Activated CD8-positive, alpha-beta T cell treated with anti-CD3 and anti-CD28 coated beads for 36 hours (primary cell): ENCODE measurements around the gene LOXL3. TPM values are rescaled to one million over a fixed set of nuclear protein-coding genes. Genes with fewer than 3 reads are reported as not detected.

ENCODE experiments used
- ATAC-seq: fragments of 200-7000 bp; cut with Tn5 transposase; one replicate; pipeline ENCODE4 v1.10.0; 2021; ENCODE audit warnings: mild to moderate bottlenecking, moderate library complexity
- CTCF ChIA-PET: fragments of 350-600 bp; sonication (Branson Sonifier 250); formaldehyde crosslinking; loops from one replicate; lab custom pipeline; 2021; ENCODE audit warnings: antibody characterized with exemption; lab: Charles Lee
- POLR2A ChIA-PET: fragments of 350-600 bp; sonication (Branson Sonifier 250); formaldehyde crosslinking; loops from one replicate; lab custom pipeline; 2021; ENCODE audit warnings: antibody characterized with exemption; lab: Charles Lee
- DNase-seq: peaks from one replicate; pipeline ENCODE4 v3.0.0-alpha.2; 2020
- H3K27ac Mint-ChIP-seq: one replicate; pipeline ENCODE4 v1.8.0; 2021; ENCODE audit warnings: mild to moderate bottlenecking, mixed read lengths
- H3K27me3 Mint-ChIP-seq: one replicate; pipeline ENCODE4 v1.8.0; 2021; ENCODE audit warnings: mixed read lengths
- H3K36me3 Mint-ChIP-seq: one replicate; pipeline ENCODE4 v1.8.0; 2021; ENCODE audit warnings: low read depth, mixed read lengths
- H3K4me1 Mint-ChIP-seq: one replicate; pipeline ENCODE4 v1.8.0; 2021; ENCODE audit warnings: low read depth, mixed read lengths
- H3K4me3 Mint-ChIP-seq: one replicate; pipeline ENCODE4 v1.8.0; 2021; ENCODE audit warnings: mild to moderate bottlenecking, moderate library complexity, mixed read lengths
- H3K9me3 Mint-ChIP-seq: one replicate; pipeline ENCODE4 v1.8.0; 2021; ENCODE audit warnings: mixed read lengths
- CTCF ChIP-seq: fragments of 200-600 bp; IDR thresholded peaks from one replicate; pipeline ENCODE4 v1.8.0; 2022; ENCODE audit warnings: antibody characterized with exemption, mild to moderate bottlenecking
- intact Hi-C: fragments of 100-400 bp; cut with micrococcal nuclease; formaldehyde crosslinking; loops from one replicate; pipeline ENCODE4 v1.10.0; 2022
- total RNA-seq, 2 experiments: library from RNA; stranded (reverse); gene quantifications; one replicate each; pipeline ENCODE4 v1.2.3, GENCODE V29; 2021

The LOXL3 gene
- total RNA-seq, 2 experiments from 2014 or later, result 0.38 to 0.60 TPM

GRCh38 chr2:74581463-74581862 is 27.7 kb upstream of the LOXL3 start:
- peaks cover 27% of the 10 kb centered on the region for H3K4me1 Mint-ChIP-seq
- POLR2A ChIA-PET, result no interaction called here
- CTCF ChIA-PET, result interaction anchor here (1.9 kb wide), 1 partner anchor 51 kb away, joined by 3 read pairs; no protein-coding TSS in a partner anchor

DNA sequence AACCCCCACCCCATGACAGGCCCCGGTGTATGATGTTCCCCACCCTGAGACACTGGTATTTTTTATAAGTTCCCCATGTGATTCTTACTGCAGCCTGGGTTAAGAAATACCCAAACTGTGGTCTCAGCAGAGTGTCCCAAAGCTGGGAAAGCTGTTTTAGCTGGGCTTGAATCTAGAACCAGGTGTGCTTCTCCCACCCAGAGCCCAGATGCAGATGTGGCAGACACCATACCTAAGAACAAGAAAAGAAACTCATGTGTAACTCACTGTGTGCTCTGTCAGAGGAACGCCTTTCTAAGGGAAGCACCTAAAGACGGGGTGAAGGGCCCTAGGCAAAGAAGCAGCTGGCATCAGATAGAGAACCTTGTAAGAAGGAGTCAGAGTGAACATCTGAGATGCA is 24.7 kb upstream of the LOXL3 start:
- ChIA-PET POLR2A (interaction anchor here (0.6 to 1.1 kb wide), 2 partner anchors 12 to 21 kb away, joined by 4 read pairs; no protein-coding TSS in a partner anchor), CTCF (interaction anchor here (1.0 to 7.6 kb wide), 6 partner anchors 10 to 137 kb away, joined by 3 to 54 read pairs (median 4); no protein-coding TSS in a partner anchor)
- no peak for TF ChIP-seq CTCF
- ATAC-seq, result no peak
- Mint-ChIP-seq H3K27me3 (peaks cover 1% of the 10 kb centered on the region), H3K36me3 (peaks cover 2% of the 10 kb centered on the region), H3K4me3 (no peak overlapping the region), H3K4me1 (peaks cover 20% of the 10 kb centered on the region), H3K27ac (no peak overlapping the region), H3K9me3 (no peaks in the 10 kb centered on the region)
- intact Hi-C loops, result no loop called here
- DNase-seq, result no peak

More at GRCh38 chr2:74581463-74581862, 27.7 kb upstream of the LOXL3 start:
- no peak for TF ChIP-seq CTCF
- Mint-ChIP-seq H3K36me3 (no peaks in the 10 kb centered on the region), H3K4me3 (no peak overlapping the region), H3K27me3 (peaks cover 1% of the 10 kb centered on the region), H3K27ac (no peak overlapping the region), H3K9me3 (no peaks in the 10 kb centered on the region)
- ATAC-seq, result no peak
- intact Hi-C loops, result no loop called here
- no peak for DNase-seq

DNA sequence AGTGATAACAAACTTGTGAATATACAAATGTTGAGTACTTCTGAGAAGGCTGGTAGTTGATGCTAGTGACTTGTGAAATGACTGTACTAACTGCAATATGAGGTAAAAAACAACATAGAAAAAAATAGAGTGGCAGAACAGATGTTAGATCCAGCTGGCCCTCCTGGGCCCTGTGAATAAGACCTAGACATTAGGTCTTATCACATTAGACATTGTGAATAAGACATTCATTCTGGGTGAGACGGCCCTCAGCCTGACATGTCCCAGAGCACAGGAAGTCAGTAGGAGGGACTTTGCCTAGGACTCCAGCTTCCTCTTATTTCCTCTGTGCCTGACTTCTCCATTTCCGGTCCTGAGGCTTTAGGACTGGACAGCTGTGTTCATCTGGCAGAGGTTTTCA is 23.7 kb upstream of the LOXL3 start:
- H3K27ac Mint-ChIP-seq, result no peak overlapping the region
- CTCF ChIA-PET, result interaction anchor here (0.5 to 7.6 kb wide), 6 partner anchors 8 to 328 kb away, joined by 3 to 54 read pairs (median 3); no protein-coding TSS in a partner anchor
- POLR2A ChIA-PET, result interaction anchor here (1.1 kb wide), 2 partner anchors 47 to 80 kb away, joined by 3 to 4 read pairs; no protein-coding TSS in a partner anchor
- H3K4me3 Mint-ChIP-seq, result no peak overlapping the region
- TF ChIP-seq CTCF, result no peak
- DNase-seq (peak; percentile 21), ATAC-seq (peak; percentile 48)
- peaks cover 1% of the 10 kb centered on the region for H3K27me3 Mint-ChIP-seq
- H3K4me1 Mint-ChIP-seq, result peaks cover 21% of the 10 kb centered on the region
- intact Hi-C loops, result no loop called here
- H3K36me3 Mint-ChIP-seq, result peaks cover 2% of the 10 kb centered on the region
- H3K9me3 Mint-ChIP-seq, result no peaks in the 10 kb centered on the region

GRCh38 chr2:74576863-74577229 is 23.1 kb upstream of the LOXL3 start:
- H3K27ac Mint-ChIP-seq, result no peak overlapping the region
- intact Hi-C loops, result no loop called here
- ChIA-PET CTCF (interaction anchor here (1.0 to 7.6 kb wide), 5 partner anchors 9 to 24 kb away, joined by 3 to 54 read pairs (median 3); no protein-coding TSS in a partner anchor), POLR2A (interaction anchor here (1.1 kb wide), 2 partner anchors 46 to 79 kb away, joined by 3 to 4 read pairs; no protein-coding TSS in a partner anchor)
- no peak for DNase-seq
- H3K4me1 Mint-ChIP-seq, result peaks cover 23% of the 10 kb centered on the region
- H3K9me3 Mint-ChIP-seq, result no peaks in the 10 kb centered on the region
- H3K36me3 Mint-ChIP-seq, result peaks cover 2% of the 10 kb centered on the region
- TF ChIP-seq CTCF, result no peak
- peaks cover 1% of the 10 kb centered on the region for H3K27me3 Mint-ChIP-seq
- no peak for ATAC-seq
- H3K4me3 Mint-ChIP-seq, result no peak overlapping the region

GRCh38 chr2:74576211-74576862 is 22.6 kb upstream of the LOXL3 start:
- peaks cover 23% of the 10 kb centered on the region for H3K4me1 Mint-ChIP-seq
- TF ChIP-seq CTCF, result no peak
- peaks cover under 1% of the 10 kb centered on the region for H3K27me3 Mint-ChIP-seq
- H3K9me3 Mint-ChIP-seq, result no peaks in the 10 kb centered on the region
- intact Hi-C loops, result no loop called here
- no peak overlapping the region for H3K27ac Mint-ChIP-seq
- ChIA-PET CTCF (interaction anchor here (1.0 to 7.6 kb wide), 6 partner anchors 9 to 68 kb away, joined by 3 to 54 read pairs (median 3); no protein-coding TSS in a partner anchor), POLR2A (interaction anchor here (1.1 kb wide), 2 partner anchors 46 to 78 kb away, joined by 3 to 4 read pairs; no protein-coding TSS in a partner anchor)
- DNase-seq, result no peak
- H3K4me3 Mint-ChIP-seq, result no peak overlapping the region
- ATAC-seq, result no peak
- peaks cover 2% of the 10 kb centered on the region for H3K36me3 Mint-ChIP-seq
